HCT116 (cell line): ENCODE results near the gene CTBP1. TPM values are rescaled to one million over a fixed set of nuclear protein-coding genes. Genes with fewer than 3 reads are reported as not detected.

Source experiments
- ATAC-seq: fragments of 200-7000 bp; cut with Tn5 transposase; 2 replicates; pipeline ENCODE4 v1.9.1; 2020; ENCODE audit warnings: mild to moderate bottlenecking, moderate library complexity
- BruUV-seq: library from RNA; stranded (reverse); fragments of 400-500 nt; replicated peaks from 2 replicates; lab custom pipeline; 2021; lab: Mats Ljungman, UMichigan
- CTCF ChIA-PET: fragments of 300-600 bp; sonication (Branson Sonifier 250); formaldehyde crosslinking; loops from one replicate; lab custom pipeline; 2021; ENCODE audit warnings: antibody characterized with exemption; lab: Charles Lee
- POLR2A ChIA-PET: fragments of 300-600, 350-600 bp; sonication (Branson Sonifier 250); formaldehyde crosslinking; loops from one replicate; lab custom pipeline; 2021; ENCODE audit warnings: antibody characterized with exemption; lab: Charles Lee
- RAD21 ChIA-PET, 2 experiments: fragments of 300-600 bp; sonication (Branson Sonifier 250); formaldehyde crosslinking; loops; one replicate each; lab custom pipeline; 2023; ENCODE audit warnings: low total read pairs in 2 of 2; ENCODE audit not compliant: uncharacterized antibody in 2 of 2, unreplicated experiment in 2 of 2, low non-redundant PET in 1 of 2; lab: Charles Lee
- DNase-seq: peaks from one replicate; pipeline ENCODE4 v3.0.0-alpha.2; 2010; ENCODE audit warnings: low read depth, low spot score
- H2AFZ ChIP-seq: fragments of 200-600 bp; shearing (Covaris generic), sonication (generic); 2 replicates; pipeline ENCODE4 v1.6.1; 2017; ENCODE audit warnings: low read depth, mixed run types, mixed read lengths, antibody characterized with exemption, low read length; ENCODE audit not compliant: poor library complexity, severe bottlenecking
- H3K27ac ChIP-seq: 2 replicates; pipeline ENCODE4 v1.5.1; 2012; ENCODE audit warnings: low read depth, low read length
- H3K27me3 ChIP-seq: fragments of 200-600 bp; sonication (generic); 2 replicates; pipeline ENCODE4 v1.6.1; 2016; ENCODE audit warnings: mixed run types, low read length, mixed read lengths; ENCODE audit not compliant: insufficient read depth
- H3K36me3 ChIP-seq, 2 experiments: fragments of 200-500 bp in 1 of 2; fragments of 200-600 bp in 1 of 2; sonication (Bioruptor generic) in 1 of 2; sonication (generic) in 1 of 2; 2 replicates each; pipeline versions ENCODE4 v1.5.1 to v1.6.1; 2014 to 2016; ENCODE audit warnings: low read length in 2 of 2, inconsistent platforms in 1 of 2, mixed read lengths in 1 of 2, mixed run types in 1 of 2; ENCODE audit not compliant: insufficient read depth in 2 of 2, control insufficient read depth in 1 of 2
- H3K4me1 ChIP-seq, 2 experiments: fragments of 200-600 bp in 1 of 2; sonication (generic) in 1 of 2; 2 replicates each; pipeline versions ENCODE4 v1.5.1 to v1.6.1; 2012 to 2017; ENCODE audit warnings: low read length in 2 of 2, inconsistent platforms in 1 of 2, mild to moderate bottlenecking in 1 of 2, mixed read lengths in 1 of 2, mixed run types in 1 of 2, moderate library complexity in 1 of 2; ENCODE audit not compliant: insufficient read depth in 2 of 2, control insufficient read depth in 1 of 2
- H3K4me2 ChIP-seq: fragments of 200-600 bp; sonication (generic); 2 replicates; pipeline ENCODE4 v1.6.1; 2017; ENCODE audit warnings: mixed run types, low read length, mixed read lengths
- H3K4me3 ChIP-seq, 2 experiments: fragments of 200-600 bp in 1 of 2; sonication (generic) in 1 of 2; replicated peaks in 1 of 2; 2 replicates each; pipeline ENCODE4 v1.5.1; 2011 to 2016; ENCODE audit warnings: low read length in 2 of 2, control low read depth in 1 of 2, low read depth in 1 of 2, mild to moderate bottlenecking in 1 of 2, mixed read lengths in 1 of 2, mixed run types in 1 of 2
- H3K79me2 ChIP-seq: fragments of 200-600 bp; sonication (generic); 2 replicates; pipeline ENCODE4 v1.6.1; 2017; ENCODE audit warnings: mild to moderate bottlenecking, mixed run types, low read length, moderate library complexity, mixed read lengths; ENCODE audit not compliant: insufficient read depth
- H3K9ac ChIP-seq: fragments of 200-600 bp; sonication (generic); 2 replicates; pipeline ENCODE4 v1.6.1; 2016; ENCODE audit warnings: low read length, mixed read lengths
- H3K9me2 ChIP-seq: fragments of 200-600 bp; sonication (generic), shearing (Covaris generic); 2 replicates; pipeline ENCODE4 v1.6.1; 2017; ENCODE audit warnings: mixed run types, mild to moderate bottlenecking, moderate library complexity; ENCODE audit not compliant: insufficient read depth
- H3K9me3 ChIP-seq, 2 experiments: fragments of 200-500 bp in 1 of 2; fragments of 200-600 bp in 1 of 2; sonication (Bioruptor generic) in 1 of 2; sonication (generic) in 1 of 2; 2 replicates each; pipeline ENCODE4 v1.6.1; 2014 to 2017; ENCODE audit warnings: low read length in 2 of 2, mixed read lengths in 2 of 2, inconsistent platforms in 1 of 2, low read depth in 1 of 2, mild to moderate bottlenecking in 1 of 2, mixed run types in 1 of 2, moderate library complexity in 1 of 2; ENCODE audit not compliant: control insufficient read depth in 1 of 2, insufficient read depth in 1 of 2
- H4K20me1 ChIP-seq: fragments of 200-600 bp; sonication (generic), shearing (Covaris generic); 2 replicates; pipeline ENCODE4 v1.6.1; 2017; ENCODE audit warnings: mixed run types, mild to moderate bottlenecking, moderate library complexity; ENCODE audit not compliant: insufficient read depth
- CBX3 ChIP-seq: IDR thresholded peaks from 2 replicates; pipeline ENCODE4 v1.6.1; 2012; ENCODE audit warnings: low read depth
- CEBPB ChIP-seq: IDR thresholded peaks from 2 replicates; pipeline ENCODE4 v1.6.1; 2012; ENCODE audit warnings: low read depth
- EGR1 ChIP-seq: IDR thresholded peaks from 2 replicates; pipeline ENCODE4 v1.6.1; 2012; ENCODE audit warnings: low read depth
- EZH2 ChIP-seq: fragments of 200-600 bp; sonication (generic); IDR thresholded peaks from 2 replicates; pipeline ENCODE4 v1.6.1; 2017; ENCODE audit warnings: antibody characterized with exemption, mixed run types
- EZH2phosphoT487 ChIP-seq: fragments of 200-600 bp; IDR thresholded peaks from 2 replicates; pipeline ENCODE4 v1.6.1; 2018; ENCODE audit warnings: antibody characterized with exemption, borderline replicate concordance
- FOSL1 ChIP-seq: IDR thresholded peaks from 2 replicates; pipeline ENCODE4 v1.6.1; 2012; ENCODE audit warnings: low read depth
- JUND ChIP-seq: IDR thresholded peaks from 2 replicates; pipeline ENCODE4 v1.6.1; 2012
- MAX ChIP-seq: IDR thresholded peaks from 2 replicates; pipeline ENCODE4 v1.6.1; 2012
- POLR2A ChIP-seq: IDR thresholded peaks from 2 replicates; pipeline ENCODE4 v1.7.0; 2011; ENCODE audit warnings: borderline replicate concordance; ENCODE audit not compliant: insufficient read depth, insufficient read length; ENCODE audit errors: extremely low read depth
- POLR2AphosphoS5 ChIP-seq: IDR thresholded peaks from 2 replicates; pipeline ENCODE4 v1.6.1; 2011; ENCODE audit warnings: mild to moderate bottlenecking, low read depth, low read length, moderate library complexity
- REST ChIP-seq: IDR thresholded peaks from 2 replicates; pipeline ENCODE4 v1.6.1; 2012; ENCODE audit warnings: low read depth
- SIN3A ChIP-seq: IDR thresholded peaks from 2 replicates; pipeline ENCODE4 v1.6.1; 2012; ENCODE audit warnings: low read depth
- SP1 ChIP-seq: IDR thresholded peaks from 2 replicates; pipeline ENCODE4 v1.6.1; 2012; ENCODE audit warnings: low read depth
- SRF ChIP-seq: IDR thresholded peaks from 2 replicates; pipeline ENCODE4 v1.6.1; 2012; ENCODE audit warnings: low read depth
- YY1 ChIP-seq: IDR thresholded peaks from 2 replicates; pipeline ENCODE4 v1.6.1; 2011; ENCODE audit warnings: low read length, low read depth, moderate library complexity, mild to moderate bottlenecking; ENCODE audit not compliant: insufficient replicate concordance; ENCODE audit errors: extremely low read depth
- ZBTB33 ChIP-seq: IDR thresholded peaks from 2 replicates; pipeline ENCODE4 v1.6.1; 2011; ENCODE audit warnings: mild to moderate bottlenecking, low read length, moderate library complexity; ENCODE audit not compliant: insufficient replicate concordance; ENCODE audit errors: extremely low read depth
- ZFX ChIP-seq: fragments of 450-650 bp; IDR thresholded peaks from 2 replicates; pipeline ENCODE4 v1.6.1; 2017
- ZNF274 ChIP-seq: fragments of 200-500 bp; sonication (Bioruptor generic); IDR thresholded peaks from 2 replicates; pipeline ENCODE4 v1.6.1; 2014; ENCODE audit warnings: mild to moderate bottlenecking, low read depth, low read length, inconsistent platforms
- intact Hi-C: fragments of 100-400 bp; cut with micrococcal nuclease; formaldehyde crosslinking; loops from 2 replicates; pipeline ENCODE4 v1.10.0; 2022
- total RNA-seq: library from RNA; stranded (reverse); gene quantifications from one replicate; pipeline ENCODE4 v1.2.1, GENCODE V29; 2021; ENCODE audit not compliant: unreplicated experiment
- TF ChIP-seq, protein P1 (sequence below): IDR thresholded peaks from 2 replicates; pipeline ENCODE4 v1.6.1; 2012

CTBP1 gene
- total RNA-seq, 1 experiment from 2014 or later, result 175 TPM

DNA sequence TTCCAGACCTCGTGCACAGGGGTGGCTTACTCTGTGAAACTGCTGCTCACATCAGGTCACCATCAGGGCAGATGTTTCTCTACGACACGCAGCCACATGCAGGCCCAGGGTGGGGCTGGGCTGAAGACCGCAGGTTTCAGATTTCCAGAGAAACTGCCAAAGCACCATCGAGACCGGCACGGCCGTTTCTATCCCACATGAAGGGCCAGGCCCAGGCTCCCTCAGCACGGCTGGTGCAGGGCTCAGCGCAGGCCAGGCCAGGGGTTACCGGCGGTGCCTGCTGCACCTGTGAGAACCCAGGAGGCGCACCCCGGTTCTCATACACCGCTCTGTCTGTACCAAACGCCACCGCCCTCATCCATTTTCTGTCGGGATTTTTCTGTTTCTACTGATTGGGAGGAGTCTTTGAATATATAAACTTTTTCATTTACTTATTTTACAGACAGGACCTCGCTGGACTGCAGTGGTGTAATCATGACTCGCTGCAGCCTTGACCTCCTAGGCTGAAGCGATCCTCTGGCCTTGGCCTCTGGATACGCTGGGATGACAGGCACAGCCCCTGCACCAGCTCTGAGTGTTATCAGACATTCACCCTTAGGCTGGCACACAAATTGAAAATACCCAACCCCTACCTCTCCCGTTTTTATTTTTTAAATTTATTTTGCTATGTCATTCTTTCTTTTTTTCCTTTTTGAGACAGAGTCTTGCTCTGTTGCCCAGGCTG is 17.1 kb downstream of the CTBP1 start:
- Histone ChIP-seq H2AFZ (no peak overlapping the region), H3K9me3 (no peaks in the 10 kb centered on the region), H3K27ac (no peak overlapping the region), H3K9ac (no peak overlapping the region), H3K27me3 (no peaks in the 10 kb centered on the region), H3K4me1 (no peaks in the 10 kb centered on the region), H3K79me2 (peaks cover 6% of the 10 kb centered on the region; the same call in 1 of the 2 replicates), H3K4me2 (no peak overlapping the region), H3K36me3 (peaks cover 22 to 39% of the 10 kb centered on the region in 2 experiments; a peak in 3 of 4 replicates), H3K9me2 (no peaks in the 10 kb centered on the region), H3K4me3 (no peak overlapping the region), H4K20me1 (no peaks in the 10 kb centered on the region)
- CTCF ChIA-PET, result no interaction called here
- intact Hi-C loops, result no loop called here
- POLR2A ChIA-PET, result no interaction called here
- RAD21 ChIA-PET, result no interaction called here
- no TSS peak for BruUV-seq
- TF ChIP-seq EGR1, result no peak
- TF ChIP-seq ZBTB33, result no peak
- TF ChIP-seq REST, result no peak
- TF ChIP-seq ZFX, result no peak
- TF ChIP-seq POLR2A, result no peak
- no peak for TF ChIP-seq CEBPB
- no peak for TF ChIP-seq YY1
- TF ChIP-seq SRF, result no peak
- TF ChIP-seq ZNF274, result no peak
- no peak for TF ChIP-seq SIN3A
- TF ChIP-seq EZH2phosphoT487, result no peak
- no peak for TF ChIP-seq CBX3
- no peak for TF ChIP-seq JUND
- TF ChIP-seq EZH2, result no peak
- TF ChIP-seq SP1, result no peak
- no peak for TF ChIP-seq MAX
- TF ChIP-seq POLR2AphosphoS5, result no peak
- TF ChIP-seq, protein P1, sequence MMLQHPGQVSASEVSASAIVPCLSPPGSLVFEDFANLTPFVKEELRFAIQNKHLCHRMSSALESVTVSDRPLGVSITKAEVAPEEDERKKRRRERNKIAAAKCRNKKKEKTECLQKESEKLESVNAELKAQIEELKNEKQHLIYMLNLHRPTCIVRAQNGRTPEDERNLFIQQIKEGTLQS, result no peak
- TF ChIP-seq FOSL1, result no peak
- DNase-seq (no peak), ATAC-seq (no peak)
